ENCODE measurements around the gene VWC2L.

- TF ChIP-seq CTCF (IDR thresholded peaks at IDR 0.05; ENCODE audit: control extremely low read depth in 1 of 3, insufficient read depth in 1 of 3, low read depth in 1 of 3, low read length in 3 of 3) (no peak), SIN3A (conservative IDR thresholded peaks at IDR 0.05 in 1 of 2, IDR thresholded peaks at IDR 0.05 in 1 of 2; ENCODE audit: low read depth in 1 of 2, low read length in 2 of 2) (no peak), POLR2A (IDR thresholded peaks at IDR 0.05; ENCODE audit: control extremely low read depth in 1 of 2, low read depth in 2 of 2, low read length in 2 of 2) (no peak), EZH2 (IDR thresholded peaks at IDR 0.05; ENCODE audit: low read depth, low read length, severe bottlenecking) (no peak), POLR2AphosphoS5 (IDR thresholded peaks at IDR 0.05; ENCODE audit: low read depth, low read length) (no peak), FOSL1 (IDR thresholded peaks at IDR 0.05; ENCODE audit: insufficient read depth, low read depth, low read length) (no peak), BRCA1 (IDR thresholded peaks at IDR 0.05; ENCODE audit: low read depth, low read length) (no peak), RAD21 (IDR thresholded peaks at IDR 0.05 in 1 of 2, conservative IDR thresholded peaks at IDR 0.05 in 1 of 2; ENCODE audit: low read depth in 2 of 2, low read length in 2 of 2) (no peak), EGR1 (IDR thresholded peaks at IDR 0.05; ENCODE audit: borderline replicate concordance, low read depth, low read length) (no peak), JUND (IDR thresholded peaks at IDR 0.05; ENCODE audit: low read length) (no peak)
Observed at GRCh38 chr2:214537929-214538328, 127.1 kb downstream of the VWC2L start.

All from H1 (cell line).